HG02623 (cell line): Measurements from ENCODE around the gene ARL5A.
"Not testable (repeated sequence)": the region's sequence is repeated elsewhere in the genome, so short reads cannot be mapped to it uniquely, and the experiment has no call there.

Experiments
- ATAC-seq: cut with Tn5 transposase; IDR thresholded peaks from one replicate; pipeline ENCODE4 v1.9.1; 2021; ENCODE audit warnings: moderate library complexity; ENCODE audit not compliant: unreplicated experiment

ARL5A gene

DNA sequence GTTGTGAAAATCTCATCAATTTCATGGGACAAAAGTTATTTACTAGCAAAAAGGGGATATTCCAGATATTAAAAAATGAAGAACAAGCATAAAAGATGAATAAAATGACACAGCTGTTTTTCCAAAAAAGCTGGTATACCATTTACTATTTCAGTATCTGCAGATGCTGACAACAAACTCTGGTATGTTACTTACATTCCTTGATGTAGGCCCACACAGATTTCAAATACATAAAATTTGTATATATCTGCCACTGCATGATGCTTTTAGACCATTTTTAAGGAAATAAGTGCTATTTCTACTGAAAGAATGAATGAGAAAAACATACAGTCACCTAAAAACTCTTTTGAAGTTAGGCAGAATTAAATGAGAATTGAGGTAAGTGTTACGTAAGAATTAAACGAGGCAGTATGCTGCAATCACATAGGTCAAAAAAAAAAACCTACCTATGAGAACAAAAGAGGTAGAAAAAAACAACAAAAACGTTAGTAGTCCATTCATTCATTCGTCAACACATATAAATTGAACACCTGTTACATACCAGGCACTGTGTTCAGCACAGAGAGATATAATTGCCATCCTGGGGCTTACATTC, 32.5 kb downstream of the ARL5A start:
- no peak for ATAC-seq

- ATAC-seq: not testable (repeated sequence)
These were observed 33.8 kb downstream of the ARL5A start for GRCh38 chr2:151794422-151794821.

DNA sequence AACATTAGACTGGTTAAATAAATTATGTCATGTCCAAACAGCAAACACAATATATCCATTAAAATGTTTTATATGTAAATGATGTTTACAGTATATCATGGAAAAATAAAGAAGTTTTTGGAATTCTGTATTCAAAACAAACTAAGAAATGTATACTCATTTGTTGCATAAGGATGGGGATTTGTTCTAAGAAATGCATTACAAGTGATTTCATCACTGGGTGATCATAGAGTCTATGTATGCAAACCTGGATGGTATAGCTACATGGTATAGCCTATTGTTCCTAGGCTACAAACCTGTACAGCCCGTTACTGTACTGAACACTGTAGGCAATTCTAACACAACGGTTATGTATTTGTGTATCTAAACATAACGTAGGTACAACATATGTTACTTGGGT, 35.1 kb downstream of the ARL5A start:
- no peak for ATAC-seq

DNA sequence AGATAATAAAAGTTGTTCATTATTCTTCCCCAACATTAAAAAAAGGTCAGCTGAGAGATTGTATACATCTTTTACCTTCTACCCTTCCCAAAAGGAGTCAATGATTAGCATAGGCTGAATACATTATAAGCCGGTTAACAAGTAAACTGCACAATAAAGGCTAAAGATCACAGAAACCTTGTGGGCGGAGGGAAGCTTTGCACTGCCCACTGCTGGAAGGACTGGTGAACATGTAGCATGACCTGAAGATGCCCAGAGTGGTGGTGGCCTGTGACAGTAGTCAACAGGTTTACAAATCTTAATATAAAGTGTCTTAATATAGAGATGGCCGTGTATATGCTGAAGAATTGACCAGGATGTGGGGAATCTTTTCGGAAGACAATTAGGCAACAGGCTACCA, 35.6 kb downstream of the ARL5A start:
- ATAC-seq: no peak

DNA sequence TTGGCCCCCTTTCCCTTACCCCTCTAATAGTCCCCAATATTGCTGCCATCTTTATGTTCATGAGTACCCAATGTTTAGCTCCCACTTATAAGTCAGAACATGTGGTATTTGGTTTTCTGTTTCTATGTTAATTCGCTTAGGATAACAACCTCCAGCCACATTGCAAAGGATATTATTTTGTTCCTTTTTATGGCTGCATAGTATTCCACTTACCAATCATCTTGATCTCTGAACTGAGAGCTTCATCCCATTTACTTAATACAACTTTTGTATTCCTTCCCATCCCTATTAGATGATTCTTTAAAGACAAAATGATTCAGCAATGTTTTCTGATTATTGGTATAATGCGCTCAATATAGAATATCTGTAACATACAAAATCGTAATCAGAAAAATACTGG, 36.7 kb downstream of the ARL5A start:
- no peak for ATAC-seq

- no peak for ATAC-seq
These were observed 37.5 kb downstream of the ARL5A start for GRCh38 chr2:151790689-151791088.

- ATAC-seq: no peak
These were observed 39.0 kb downstream of the ARL5A start for GRCh38 chr2:151789055-151789834.

GRCh38 chr2:151786483-151786882, 41.7 kb downstream of the ARL5A start:
- no peak for ATAC-seq

DNA sequence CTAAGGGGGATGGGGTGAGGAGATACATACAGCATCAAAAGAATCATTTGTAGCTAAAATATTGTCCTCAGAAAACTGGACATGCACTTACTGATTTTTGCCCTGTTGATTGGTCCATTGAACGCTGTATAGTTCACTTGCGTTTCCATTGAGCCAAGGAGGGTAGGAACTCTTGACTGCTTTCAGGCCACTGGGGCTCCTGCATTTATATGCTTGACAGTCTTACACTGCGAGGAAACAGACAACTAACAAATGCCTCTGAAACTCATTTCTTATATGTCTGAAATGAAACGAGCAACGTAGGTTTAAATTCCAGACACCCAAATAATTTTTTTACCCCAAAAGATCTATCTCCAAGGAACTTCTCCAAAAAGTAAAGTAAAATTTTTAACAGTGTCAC, 42.1 kb downstream of the ARL5A start:
- ATAC-seq: no peak

DNA sequence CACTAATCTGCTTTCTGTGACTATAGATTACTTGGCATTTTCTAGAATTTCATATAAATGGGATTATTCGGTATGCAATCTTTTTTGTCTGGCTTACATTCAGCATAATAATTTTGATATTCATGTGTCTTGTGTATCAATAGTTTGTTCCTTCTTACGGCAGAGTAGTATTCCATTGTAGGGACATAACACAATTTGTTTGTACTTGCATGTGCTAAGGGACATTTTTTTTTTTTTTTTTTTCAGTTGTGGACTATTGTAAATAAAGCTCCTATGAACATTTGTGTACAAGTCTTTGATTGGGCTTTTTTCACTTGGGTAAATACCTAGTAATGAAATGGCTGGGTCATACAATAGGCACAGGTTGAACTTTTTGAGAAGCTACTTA, 45.1 kb downstream of the ARL5A start:
- no peak for ATAC-seq

GRCh38 chr2:151782378-151783132, 45.7 kb downstream of the ARL5A start:
- no peak for ATAC-seq

DNA sequence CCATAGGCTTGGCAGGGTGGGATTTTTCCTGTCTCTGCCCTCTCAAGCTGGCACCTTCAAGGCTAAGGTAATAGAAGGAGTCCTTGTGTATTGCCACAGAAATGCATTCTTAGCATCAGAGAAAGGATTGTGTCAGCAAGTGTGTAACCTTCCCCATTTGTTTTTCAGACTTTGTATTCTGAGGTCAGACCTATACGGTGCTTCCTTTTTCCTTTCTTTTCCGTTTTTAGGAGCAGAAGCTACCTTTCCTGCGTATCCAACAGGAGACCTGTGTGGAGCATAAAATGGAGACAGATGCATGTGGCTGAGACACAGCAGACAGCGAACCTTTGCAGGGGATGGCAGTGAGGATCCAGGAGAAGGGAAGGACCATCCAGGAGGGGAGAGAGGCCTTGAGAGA, 46.6 kb downstream of the ARL5A start:
- ATAC-seq: no peak

DNA sequence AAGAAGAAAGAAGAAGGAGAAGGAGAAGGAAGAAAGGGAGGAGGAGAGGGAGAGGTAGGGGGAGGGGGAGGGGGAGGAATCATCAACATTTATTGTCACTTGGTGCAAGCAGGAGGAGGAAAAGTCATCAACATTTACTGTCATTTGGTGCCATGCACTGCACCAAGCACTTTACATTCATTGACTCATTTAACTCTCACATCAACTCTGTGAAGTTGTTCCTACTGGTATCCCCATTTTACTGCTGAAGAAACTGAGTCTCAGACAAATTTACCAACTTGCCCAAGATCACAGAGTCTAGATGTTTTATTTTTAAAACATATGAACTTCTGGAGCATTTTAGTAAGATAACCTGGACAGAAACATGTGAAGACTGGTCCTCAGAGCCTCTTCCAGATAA, 47.3 kb downstream of the ARL5A start:
- no peak for ATAC-seq

GRCh38 chr2:151777935-151778334, 50.3 kb downstream of the ARL5A start:
- ATAC-seq: no peak

GRCh38 chr2:151777487-151777886, 50.7 kb downstream of the ARL5A start:
- no peak for ATAC-seq

DNA sequence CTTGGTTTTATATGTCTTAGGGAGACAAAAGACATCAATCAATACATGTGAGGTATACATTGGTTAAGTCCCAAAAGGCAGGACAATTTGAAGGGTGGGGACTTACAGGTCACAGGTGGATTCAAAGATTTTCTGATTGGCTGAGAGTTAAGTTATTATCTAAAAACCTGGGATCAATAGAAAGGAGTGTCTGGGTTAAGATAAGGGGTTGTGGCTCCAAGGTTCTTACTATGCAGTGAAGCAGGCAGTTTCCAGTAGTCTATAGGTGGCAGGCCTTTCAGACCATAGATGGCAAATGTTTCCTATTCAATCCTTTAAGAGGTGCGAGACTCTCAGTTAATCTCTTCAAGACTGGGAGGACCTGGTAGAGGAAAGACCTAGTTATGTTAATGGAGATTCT, 51.9 kb downstream of the ARL5A start:
- ATAC-seq: no peak

DNA sequence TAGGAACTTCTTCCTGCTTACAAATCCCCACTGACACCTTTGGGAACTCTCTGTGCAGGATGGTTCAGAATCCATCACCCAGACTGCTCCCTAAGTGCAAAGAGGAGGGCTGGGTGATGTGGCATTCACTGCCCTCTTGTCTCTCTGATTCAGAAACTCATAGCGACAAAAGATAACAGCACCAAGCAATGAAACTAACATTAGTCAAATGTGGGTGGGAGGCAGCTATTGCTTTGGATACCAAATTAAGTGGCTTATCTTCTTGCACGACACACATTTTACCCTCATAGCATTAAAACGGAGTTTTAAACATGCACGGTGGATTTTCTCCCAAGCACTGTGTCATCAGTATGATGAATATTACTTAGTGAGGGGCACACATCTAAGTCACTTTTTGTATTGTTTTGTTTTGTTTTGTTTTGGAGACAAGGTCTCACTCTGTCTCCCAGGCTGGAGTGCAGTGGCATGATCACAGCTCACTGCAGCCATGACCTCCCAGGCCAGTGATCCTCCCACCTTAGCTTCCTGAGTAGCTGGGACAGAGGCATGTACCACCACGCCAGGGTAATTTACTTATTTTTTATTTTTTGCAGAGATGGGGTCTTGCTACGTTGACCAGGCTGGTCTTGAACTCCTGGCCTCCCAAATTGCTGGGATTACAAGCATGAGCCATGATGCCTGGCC, 53.0 kb downstream of the ARL5A start:
- no peak for ATAC-seq

DNA sequence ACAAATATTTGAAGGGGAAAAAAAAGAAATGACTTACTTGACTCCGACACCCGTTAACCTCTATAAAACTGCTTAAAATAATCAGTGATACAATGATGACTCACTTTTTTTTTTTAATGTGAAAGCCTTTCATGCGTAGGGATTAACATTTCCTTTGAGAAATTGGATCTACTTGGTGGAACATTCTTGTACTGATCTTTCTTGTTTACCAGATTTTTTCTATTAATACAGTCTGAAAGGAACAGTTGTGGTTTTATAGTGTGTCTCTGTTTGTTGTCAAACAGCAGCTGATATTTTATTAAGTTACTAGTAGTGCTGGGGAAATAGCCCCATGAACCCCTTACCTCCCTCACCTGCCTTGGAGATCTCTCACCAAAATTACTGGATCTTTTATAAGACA, 53.7 kb downstream of the ARL5A start:
- ATAC-seq: no peak

DNA sequence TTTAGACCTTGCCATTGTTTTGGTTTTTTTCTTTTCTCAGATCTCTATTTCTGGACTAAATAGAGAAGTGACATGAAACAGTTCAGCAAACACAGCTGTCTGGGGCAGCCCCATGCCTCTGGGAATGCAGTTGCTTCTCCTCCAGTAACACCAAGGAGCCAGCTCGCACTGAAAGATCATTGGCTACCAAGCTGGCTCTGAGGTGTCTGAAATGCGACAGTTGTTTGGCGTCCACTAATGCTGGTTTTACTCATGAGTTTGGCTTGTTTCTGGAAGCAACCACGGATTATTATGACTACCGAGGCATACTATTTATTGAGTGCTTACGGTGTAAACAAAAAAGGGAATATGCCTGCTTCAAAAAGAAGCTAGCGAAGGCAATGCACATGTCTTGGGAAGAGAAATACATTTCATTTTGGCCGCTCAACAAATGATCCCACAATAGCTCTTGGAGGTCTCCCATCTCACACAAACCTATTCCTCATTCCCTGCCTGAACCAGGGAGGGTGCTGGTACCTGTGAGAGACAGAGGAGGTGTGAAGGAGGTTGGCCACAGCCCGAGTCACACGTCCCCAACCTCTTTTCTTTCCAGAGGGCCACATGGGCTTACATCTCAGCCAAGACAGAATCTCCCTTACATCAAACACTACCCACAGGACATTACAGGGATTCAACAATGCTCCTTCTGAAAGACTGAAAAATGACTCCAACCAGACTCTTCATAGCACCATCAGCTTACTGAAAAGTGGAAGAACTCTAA, 56.4 kb downstream of the ARL5A start:
- peak; percentile 95 for ATAC-seq

- peak; percentile 17 for ATAC-seq
These were observed 57.2 kb downstream of the ARL5A start for GRCh38 chr2:151770995-151771394.

- ATAC-seq: no peak
These were observed 58.6 kb downstream of the ARL5A start for GRCh38 chr2:151769606-151770005.
